ENCODE data around the gene ALPK1.

DNA sequence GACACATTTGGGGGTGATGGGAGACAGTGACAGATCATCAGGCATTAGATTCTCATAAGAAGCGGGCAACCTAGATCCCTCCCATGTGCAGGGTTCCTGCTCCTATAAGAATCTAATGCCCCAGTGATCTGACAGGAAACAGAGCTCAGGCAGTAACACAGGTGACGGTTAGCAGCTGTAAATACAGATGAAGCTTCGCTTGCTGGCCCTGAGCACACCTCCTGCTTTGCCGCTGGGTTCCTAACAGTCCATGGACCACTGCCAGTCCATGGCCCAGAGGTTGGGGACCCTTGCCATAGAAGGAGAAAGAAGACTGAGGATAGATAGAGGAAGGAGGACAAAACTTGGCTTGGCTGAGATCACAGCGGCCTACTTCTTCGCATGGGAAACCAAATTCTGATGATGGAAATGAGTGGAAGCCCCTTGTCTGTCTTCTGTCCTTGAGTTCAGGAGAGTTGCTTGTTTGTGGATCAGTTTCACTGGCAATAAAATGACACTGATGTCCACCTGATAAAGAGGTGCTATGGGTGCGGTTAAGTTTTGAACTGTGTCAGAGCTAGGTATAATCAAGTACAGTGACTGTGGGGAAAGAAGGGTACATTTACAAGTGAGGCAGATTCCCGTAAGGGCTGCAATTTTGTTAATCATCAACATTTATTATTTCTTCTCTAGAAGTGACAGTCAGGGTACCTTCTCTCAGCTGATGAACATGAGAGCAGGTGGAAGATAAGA, 9.7 kb upstream of the ALPK1 start:
- no peak for TF ChIP-seq POLR2A (IDR thresholded peaks at IDR 0.05; ENCODE audit: low read length)
- TF ChIP-seq GATA1 (IDR thresholded peaks at IDR 0.05; ENCODE audit: low read depth, low read length), result no peak
